Measurements from ENCODE around the gene MRPS6. TPM values are rescaled to one million over a fixed set of nuclear protein-coding genes. Genes with fewer than 3 reads are reported as not detected.

MRPS6 gene
- total RNA-seq, 1 donor from 2014 or later, result 129 TPM

- Mint-ChIP-seq H3K36me3 (peaks cover 19% of the 10 kb centered on the region), H3K27me3 (ENCODE audit: low read depth) (no peaks in the 10 kb centered on the region), H3K27ac (peak overlapping the region; percentile 66), H3K4me1 (peaks cover 75% of the 10 kb centered on the region), H3K9me3 (no peaks in the 10 kb centered on the region), H3K4me3 (no peak overlapping the region)
- DNase-seq (ENCODE audit: low spot score in 2 of 2, unreplicated experiment in 2 of 2), result no peak
- no peak for TF ChIP-seq CTCF (IDR thresholded peaks at IDR 0.05; ENCODE audit: unreplicated experiment)
Observed at GRCh38 chr21:34077888-34078287, 4.5 kb downstream of the MRPS6 start.

GRCh38 chr21:34078915-34079314, 5.5 kb downstream of the MRPS6 start:
- peaks cover 82% of the 10 kb centered on the region for H3K4me1 Mint-ChIP-seq
- H3K27ac Mint-ChIP-seq, result peak overlapping the region; percentile 52
- no peaks in the 10 kb centered on the region for H3K27me3 Mint-ChIP-seq (ENCODE audit: low read depth)
- H3K4me3 Mint-ChIP-seq, result no peak overlapping the region
- peaks cover 24% of the 10 kb centered on the region for H3K36me3 Mint-ChIP-seq
- no peak for TF ChIP-seq CTCF (IDR thresholded peaks at IDR 0.05; ENCODE audit: unreplicated experiment)
- H3K9me3 Mint-ChIP-seq, result no peaks in the 10 kb centered on the region
- DNase-seq (ENCODE audit: low spot score in 2 of 2, unreplicated experiment in 2 of 2), result no peak

GRCh38 chr21:34080710-34081109, 7.3 kb downstream of the MRPS6 start:
- no peaks in the 10 kb centered on the region for H3K27me3 Mint-ChIP-seq (ENCODE audit: low read depth)
- no peak for TF ChIP-seq CTCF (IDR thresholded peaks at IDR 0.05; ENCODE audit: unreplicated experiment)
- no peak overlapping the region for H3K4me3 Mint-ChIP-seq
- peaks cover 69% of the 10 kb centered on the region for H3K4me1 Mint-ChIP-seq
- H3K27ac Mint-ChIP-seq, result no peak overlapping the region
- no peaks in the 10 kb centered on the region for H3K9me3 Mint-ChIP-seq
- DNase-seq (ENCODE audit: low spot score in 2 of 2, unreplicated experiment in 2 of 2), result no peak
- peaks cover 29% of the 10 kb centered on the region for H3K36me3 Mint-ChIP-seq

GRCh38 chr21:34082769-34083168, 9.4 kb downstream of the MRPS6 start:
- no peak overlapping the region for H3K4me3 Mint-ChIP-seq
- H3K4me1 Mint-ChIP-seq, result peaks cover 50% of the 10 kb centered on the region

GRCh38 chr21:34083357-34083756, 10.0 kb downstream of the MRPS6 start:
- DNase-seq (ENCODE audit: low spot score in 2 of 2, unreplicated experiment in 2 of 2), result no peak
- Mint-ChIP-seq H3K27ac (peak overlapping the region; percentile 54), H3K4me3 (no peak overlapping the region), H3K9me3 (no peaks in the 10 kb centered on the region), H3K4me1 (peaks cover 44% of the 10 kb centered on the region), H3K27me3 (ENCODE audit: low read depth) (no peaks in the 10 kb centered on the region), H3K36me3 (peaks cover 31% of the 10 kb centered on the region)
- no peak for TF ChIP-seq CTCF (IDR thresholded peaks at IDR 0.05; ENCODE audit: unreplicated experiment)

More at GRCh38 chr21:34082769-34083168, 9.4 kb downstream of the MRPS6 start:
- no peak for DNase-seq (ENCODE audit: low spot score in 2 of 2, unreplicated experiment in 2 of 2)
- Mint-ChIP-seq H3K27ac (peak overlapping the region; percentile 54), H3K36me3 (peaks cover 31% of the 10 kb centered on the region), H3K27me3 (ENCODE audit: low read depth) (no peaks in the 10 kb centered on the region), H3K9me3 (no peaks in the 10 kb centered on the region)
- no peak for TF ChIP-seq CTCF (IDR thresholded peaks at IDR 0.05; ENCODE audit: unreplicated experiment)

GRCh38 chr21:34085129-34085528, 11.8 kb downstream of the MRPS6 start:
- Mint-ChIP-seq H3K36me3 (peaks cover 21% of the 10 kb centered on the region), H3K27me3 (ENCODE audit: low read depth) (no peaks in the 10 kb centered on the region), H3K27ac (no peak overlapping the region), H3K4me3 (no peak overlapping the region), H3K9me3 (no peaks in the 10 kb centered on the region), H3K4me1 (peaks cover 36% of the 10 kb centered on the region)
- DNase-seq (ENCODE audit: low spot score in 2 of 2, unreplicated experiment in 2 of 2), result no peak
- no peak for TF ChIP-seq CTCF (IDR thresholded peaks at IDR 0.05; ENCODE audit: unreplicated experiment)
